Measurements from ENCODE around the gene RICTOR. TPM values are rescaled to one million over a fixed set of nuclear protein-coding genes. Genes with fewer than 3 reads are reported as not detected.

The RICTOR gene
- total and polyA plus RNA-seq, 9 of the 15 experiments (the other 6 are each of a cell fraction or from before 2014, with no cell fraction given), result 13.9 to 46.6 (median 22.6) TPM

DNA sequence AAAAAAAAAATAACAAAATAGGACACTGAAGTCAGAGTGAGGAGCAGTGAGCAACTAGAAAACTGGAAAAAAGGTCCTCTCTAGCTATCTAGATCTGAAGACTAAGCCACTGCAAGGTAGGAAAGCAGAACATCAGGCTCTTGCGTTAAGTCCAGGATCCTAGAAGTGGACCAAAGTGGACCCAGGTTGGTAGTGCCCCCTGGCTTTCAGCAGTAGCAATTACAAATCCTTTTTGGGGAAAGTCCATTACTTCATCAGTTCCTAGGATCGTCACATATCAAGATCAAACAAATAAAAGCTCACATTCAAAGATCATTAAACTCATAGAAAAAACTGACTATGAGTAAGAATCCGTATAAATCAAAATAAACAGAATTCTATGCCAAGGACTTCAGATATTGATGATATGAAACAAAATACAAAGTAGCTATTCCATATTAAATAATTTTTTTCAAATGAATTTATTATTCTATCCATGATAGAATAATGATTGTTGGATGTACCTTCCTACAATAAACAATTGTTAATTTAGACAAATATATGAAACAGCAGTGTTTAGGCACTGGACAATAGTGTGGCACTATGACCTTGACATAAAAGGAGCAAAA lies 6.5 kb upstream of the RICTOR start:
- POLR2A ChIA-PET, result interaction anchor here (0.9 to 1.2 kb wide), 6 partner anchors 8 to 61 kb away, joined by 3 to 5 read pairs (median 4); no protein-coding TSS in a partner anchor
- FAIRE-seq (peak; percentile 95), DNase-seq (ENCODE audit: extremely low read depth in 1 of 4, low spot score in 3 of 4) (peak; percentile 63 to 85 (median 74)), ATAC-seq (peak; percentile 80)
- Histone ChIP-seq H4K20me1 (replicated peaks; ENCODE audit: control insufficient read depth, insufficient read depth, low read length) (no peaks in the 10 kb centered on the region), H3K9me1 (ENCODE audit: control insufficient read depth, insufficient read depth, low read length) (no peaks in the 10 kb centered on the region), H3K79me2 (ENCODE audit: control insufficient read depth, insufficient read depth, low read length) (peaks cover 7% of the 10 kb centered on the region; the same call in 2 of the 3 replicates), H3K9ac (ENCODE audit: insufficient read depth in 1 of 2, low read depth in 2 of 2, low read length in 2 of 2) (no peak overlapping the region), H3K4me1 (replicated peaks in 1 of 2; ENCODE audit: control insufficient read depth in 2 of 2, insufficient read depth in 2 of 2, low read length in 2 of 2) (peaks cover 0 to 4% of the 10 kb centered on the region in 2 experiments; a peak in 2 of 5 replicates), H3K9me3 (replicated peaks; ENCODE audit: control insufficient read depth, insufficient read depth, low read depth, low read length) (no peaks in the 10 kb centered on the region), H3K4me2 (ENCODE audit: insufficient read depth, low read length) (no peak overlapping the region), H2AFZ (ENCODE audit: low read depth, low read length) (no peak overlapping the region), H3K4me3 (no peak overlapping the region), H3K27ac (ENCODE audit: extremely low read depth, low read depth, low read length) (no peak overlapping the region), H3K27me3 (ENCODE audit: control insufficient read depth in 2 of 2, insufficient read depth in 2 of 2, low read length in 2 of 2) (no peaks in the 10 kb centered on the region), H3K36me3 (ENCODE audit: control insufficient read depth, insufficient read depth, low read length) (no peaks in the 10 kb centered on the region)
- in situ Hi-C loops (cut with MboI) (no loop called here), intact Hi-C loops (cut with micrococcal nuclease) (loop anchor here (1.0 to 10.0 kb wide), 6 partner anchors 75 to 636 kb away; partner anchors contain the start of gene FYB1)
- CTCF ChIA-PET (ENCODE audit: low intra/inter-chr PET ratio), result interaction anchor here (1.2 kb wide), 1 partner anchor 76 kb away, joined by 4 read pairs; no protein-coding TSS in a partner anchor
- no TSS peak for BruUV-seq (replicated peaks)
- WGBS (ENCODE audit: insufficient coverage, low coverage, missing lambda C conversion rate), result 2% methylated on average over 3 of the region's 3 CpGs
- peak; percentile 66; the same call in 1 of the 2 replicates for TF ChIP-seq SMARCA5 (IDR thresholded peaks at IDR 0.05)
- 0 out of 2 replicates have a peak, but pooled peaks have one; percentile 20 for TF ChIP-seq HDAC2 (IDR thresholded peaks at IDR 0.05)
- TF ChIP-seq NUFIP1 (IDR thresholded peaks at IDR 0.05; ENCODE audit: partially characterized antibody), result no peak
- no peak for TF ChIP-seq ZNF316 (IDR thresholded peaks at IDR 0.05)
- TF ChIP-seq SIRT6 (IDR thresholded peaks at IDR 0.05; ENCODE audit: low read depth, low read length), result no peak
- peak; percentile 80 to 91 for TF ChIP-seq RAD21 (CRISPR knock-in tag; conservative IDR thresholded peaks at IDR 0.05 in 1 of 2, IDR thresholded peaks at IDR 0.05 in 1 of 2)
- no peak for TF ChIP-seq OTX1 (CRISPR knock-in tag; IDR thresholded peaks at IDR 0.05)
- no peak for TF ChIP-seq ZNF41 (CRISPR knock-in tag; conservative IDR thresholded peaks at IDR 0.05)
- no peak for TF ChIP-seq BRD9 (IDR thresholded peaks at IDR 0.05; ENCODE audit: low read depth, partially characterized antibody)
- no peak for TF ChIP-seq FOXK2 (conservative IDR thresholded peaks at IDR 0.05 in 1 of 2, IDR thresholded peaks at IDR 0.05 in 1 of 2; ENCODE audit: low read depth in 2 of 2)
- peak; percentile 89 for TF ChIP-seq CC2D1A (IDR thresholded peaks at IDR 0.05)
- TF ChIP-seq, protein P1, sequence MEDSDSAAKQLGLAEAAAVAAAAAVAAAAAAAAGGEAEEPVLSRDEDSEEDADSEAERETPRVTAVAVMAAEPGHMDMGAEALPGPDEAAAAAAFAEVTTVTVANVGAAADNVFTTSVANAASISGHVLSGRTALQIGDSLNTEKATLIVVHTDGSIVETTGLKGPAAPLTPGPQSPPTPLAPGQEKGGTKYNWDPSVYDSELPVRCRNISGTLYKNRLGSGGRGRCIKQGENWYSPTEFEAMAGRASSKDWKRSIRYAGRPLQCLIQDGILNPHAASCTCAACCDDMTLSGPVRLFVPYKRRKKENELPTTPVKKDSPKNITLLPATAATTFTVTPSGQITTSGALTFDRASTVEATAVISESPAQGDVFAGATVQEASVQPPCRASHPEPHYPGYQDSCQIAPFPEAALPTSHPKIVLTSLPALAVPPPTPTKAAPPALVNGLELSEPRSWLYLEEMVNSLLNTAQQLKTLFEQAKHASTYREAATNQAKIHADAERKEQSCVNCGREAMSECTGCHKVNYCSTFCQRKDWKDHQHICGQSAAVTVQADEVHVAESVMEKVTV (CRISPR knock-in tag; IDR thresholded peaks at IDR 0.05), result peak; percentile 63
- TF ChIP-seq CCAR2 (IDR thresholded peaks at IDR 0.05; ENCODE audit: low read depth, low read length), result no peak
- TF ChIP-seq MTA1 (IDR thresholded peaks at IDR 0.05; ENCODE audit: borderline replicate concordance), result 0 out of 2 replicates have a peak, but pooled peaks have one; percentile 17
- TF ChIP-seq SMC3 (conservative IDR thresholded peaks at IDR 0.05; ENCODE audit: insufficient read depth, low read depth, low read length), result peak; percentile 77
- no peak for TF ChIP-seq THRAP3 (IDR thresholded peaks at IDR 0.05; ENCODE audit: borderline replicate concordance)
- no peak for TF ChIP-seq ZNF224 (CRISPR knock-in tag; IDR thresholded peaks at IDR 0.05)
- peak in 1 of 2 experiments; percentile 77; a peak in 2 of 4 replicates for TF ChIP-seq ARNT (IDR thresholded peaks at IDR 0.05)
- TF ChIP-seq, protein P2, sequence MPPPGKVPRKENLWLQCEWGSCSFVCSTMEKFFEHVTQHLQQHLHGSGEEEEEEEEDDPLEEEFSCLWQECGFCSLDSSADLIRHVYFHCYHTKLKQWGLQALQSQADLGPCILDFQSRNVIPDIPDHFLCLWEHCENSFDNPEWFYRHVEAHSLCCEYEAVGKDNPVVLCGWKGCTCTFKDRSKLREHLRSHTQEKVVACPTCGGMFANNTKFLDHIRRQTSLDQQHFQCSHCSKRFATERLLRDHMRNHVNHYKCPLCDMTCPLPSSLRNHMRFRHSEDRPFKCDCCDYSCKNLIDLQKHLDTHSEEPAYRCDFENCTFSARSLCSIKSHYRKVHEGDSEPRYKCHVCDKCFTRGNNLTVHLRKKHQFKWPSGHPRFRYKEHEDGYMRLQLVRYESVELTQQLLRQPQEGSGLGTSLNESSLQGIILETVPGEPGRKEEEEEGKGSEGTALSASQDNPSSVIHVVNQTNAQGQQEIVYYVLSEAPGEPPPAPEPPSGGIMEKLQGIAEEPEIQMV (tag; conservative IDR thresholded peaks at IDR 0.05; ENCODE audit: low read depth), result peak; percentile 76
- TF ChIP-seq RBM25 (IDR thresholded peaks at IDR 0.05; ENCODE audit: low read depth, low read length, severe bottlenecking), result no peak
- TF ChIP-seq MBD2 (IDR thresholded peaks at IDR 0.05; ENCODE audit: borderline replicate concordance, low read depth), result no peak
- TF ChIP-seq SRF (CRISPR knock-in tag; IDR thresholded peaks at IDR 0.05), result peak in 1 of 2 experiments; percentile 66; a peak in 1 of 4 replicates
